Endodermal cell (in vitro differentiated cells): Measurements from ENCODE around the gene EPB41L3. TPM values are rescaled to one million over a fixed set of nuclear protein-coding genes. Genes with fewer than 3 reads are reported as not detected.

Experiments
- DNase-seq: peaks from one replicate; pipeline ENCODE4 v3.0.0-alpha.2; 2017
- H3K27ac ChIP-seq: 2 replicates; pipeline ENCODE4 v1.5.1; 2013; ENCODE audit warnings: mild to moderate bottlenecking, low read depth, low read length, moderate library complexity
- H3K27me3 ChIP-seq: 2 replicates; pipeline ENCODE4 v1.6.1; 2013; ENCODE audit warnings: mild to moderate bottlenecking, low read length, moderate library complexity; ENCODE audit not compliant: insufficient read depth, control insufficient read depth, poor library complexity, severe bottlenecking
- H3K36me3 ChIP-seq: 2 replicates; pipeline ENCODE4 v1.7.0; 2013; ENCODE audit warnings: mild to moderate bottlenecking, low read length, moderate library complexity; ENCODE audit not compliant: control insufficient read depth, insufficient read depth
- H3K4me1 ChIP-seq: one replicate; pipeline ENCODE4 v1.7.0; 2013; ENCODE audit warnings: low read length; ENCODE audit not compliant: control insufficient read depth, insufficient read depth
- H3K4me3 ChIP-seq: 2 replicates; pipeline ENCODE4 v1.5.1; 2013; ENCODE audit warnings: mild to moderate bottlenecking, low read length, moderate library complexity
- H3K9ac ChIP-seq: 2 replicates; pipeline ENCODE4 v1.6.1; 2013; ENCODE audit warnings: mild to moderate bottlenecking, low read length, moderate library complexity; ENCODE audit not compliant: poor library complexity, severe bottlenecking; ENCODE audit errors: extremely low read depth
- H3K9me3 ChIP-seq: 2 replicates; pipeline ENCODE4 v1.6.1; 2013; ENCODE audit warnings: mild to moderate bottlenecking, low read length, moderate library complexity; ENCODE audit not compliant: control insufficient read depth
- H3K27ac Mint-ChIP-seq: 2 replicates; pipeline ENCODE4 v1.8.0; 2020; ENCODE audit warnings: mixed read lengths
- H3K27me3 Mint-ChIP-seq: 2 replicates; pipeline ENCODE4 v1.8.0; 2021; ENCODE audit warnings: mild to moderate bottlenecking, mixed read lengths; ENCODE audit not compliant: insufficient read depth
- H3K36me3 Mint-ChIP-seq: 2 replicates; pipeline ENCODE4 v1.8.0; 2020; ENCODE audit warnings: low read depth, mixed read lengths
- H3K4me1 Mint-ChIP-seq: 2 replicates; pipeline ENCODE4 v1.8.0; 2020; ENCODE audit warnings: mixed read lengths
- H3K4me3 Mint-ChIP-seq: 2 replicates; pipeline ENCODE4 v1.8.0; 2020; ENCODE audit warnings: mild to moderate bottlenecking, moderate library complexity, mixed read lengths
- H3K9me3 Mint-ChIP-seq: 2 replicates; pipeline ENCODE4 v1.8.0; 2020; ENCODE audit warnings: mild to moderate bottlenecking, mixed read lengths
- CTCF ChIP-seq: fragments of 200-600 bp; sonication (generic); conservative IDR thresholded peaks from 2 replicates; pipeline ENCODE4 v1.5.0; 2021; ENCODE audit warnings: antibody characterized with exemption, mild to moderate bottlenecking
- WGBS, 2 experiments: methylation state at CpG; one replicate each; pipeline versions ENCODE4 v1.1.5 to v1.1.7; 2013; ENCODE audit warnings: missing lambda C conversion rate in 2 of 2, mixed read lengths in 1 of 2; ENCODE audit not compliant: insufficient coverage in 1 of 2, insufficient read length in 1 of 2; 5-methylcytosine and 5-hydroxymethylcytosine counted together
- total RNA-seq, 2 donors: library from RNA; stranded (reverse); fragmentation: NEBNext Ultra II Directional in 1 of 2; extraction: Animal tissue kit (Norgen Biotek cat#: 25700) in 1 of 2; gene quantifications; 2 replicates in 1 of 2; 3 replicates in 1 of 2; pipeline ENCODE4 v1.2.1, GENCODE V29; 2021

Gene EPB41L3
- total RNA-seq, 2 donors from 2014 or later: 49.3 to 51.6 TPM

- Histone ChIP-seq H3K27ac (no peak overlapping the region), H3K9ac (no peak overlapping the region), H3K36me3 (no peaks in the 10 kb centered on the region), H3K27me3 (no peaks in the 10 kb centered on the region), H3K9me3 (no peaks in the 10 kb centered on the region), H3K4me1 (no peaks in the 10 kb centered on the region), H3K4me3 (no peak overlapping the region)
- H3K36me3 Mint-ChIP-seq: peaks cover 3% of the 10 kb centered on the region
- no CpG with 5 or more reads among the region's 1 CpG for WGBS, 2 experiments
- no peak overlapping the region for H3K27ac Mint-ChIP-seq
- H3K9me3 Mint-ChIP-seq: no peaks in the 10 kb centered on the region
- H3K4me3 Mint-ChIP-seq: no peak overlapping the region
- no peak for TF ChIP-seq CTCF
- no peak for DNase-seq
- peaks cover 4% of the 10 kb centered on the region for H3K4me1 Mint-ChIP-seq
- H3K27me3 Mint-ChIP-seq: no peaks in the 10 kb centered on the region
Observed at GRCh38 chr18:5558851-5559250, 15.1 kb upstream of the EPB41L3 start.

GRCh38 chr18:5556310-5556974 is 12.6 kb upstream of the EPB41L3 start:
- no peaks in the 10 kb centered on the region for H3K9me3 Mint-ChIP-seq
- H3K36me3 ChIP-seq: no peaks in the 10 kb centered on the region
- DNase-seq: no peak
- H3K4me1 Mint-ChIP-seq: peaks cover 4% of the 10 kb centered on the region
- H3K4me3 Mint-ChIP-seq: no peak overlapping the region
- 96 to 98% methylated on average over 7 to 8 of the region's 8 CpGs for whole genome bisulfite sequencing, 2 experiments
- H3K4me3 ChIP-seq: no peak overlapping the region
- H3K27ac Mint-ChIP-seq: no peak overlapping the region
- H3K27me3 ChIP-seq: no peaks in the 10 kb centered on the region
- H3K4me1 ChIP-seq: no peaks in the 10 kb centered on the region
- H3K9me3 ChIP-seq: no peaks in the 10 kb centered on the region
- no peak for TF ChIP-seq CTCF
- no peaks in the 10 kb centered on the region for H3K27me3 Mint-ChIP-seq
- H3K9ac ChIP-seq: no peak overlapping the region
- H3K36me3 Mint-ChIP-seq: peaks cover 3% of the 10 kb centered on the region
- no peak overlapping the region for H3K27ac ChIP-seq

- Mint-ChIP-seq H3K36me3 (no peaks in the 10 kb centered on the region), H3K27me3 (no peaks in the 10 kb centered on the region), H3K4me1 (peaks cover 4% of the 10 kb centered on the region), H3K4me3 (no peak overlapping the region), H3K27ac (no peak overlapping the region), H3K9me3 (no peaks in the 10 kb centered on the region)
- Histone ChIP-seq H3K9ac (no peak overlapping the region), H3K27ac (no peak overlapping the region), H3K27me3 (no peaks in the 10 kb centered on the region), H3K36me3 (no peaks in the 10 kb centered on the region), H3K9me3 (no peaks in the 10 kb centered on the region), H3K4me1 (no peaks in the 10 kb centered on the region), H3K4me3 (no peak overlapping the region)
- no peak for DNase-seq
- no peak for TF ChIP-seq CTCF
- 71 to 95% methylated on average over 1 to 4 of the region's 4 CpGs for WGBS, 2 experiments
Observed at GRCh38 chr18:5554629-5555028, 10.8 kb upstream of the EPB41L3 start.
